Rectal smooth muscle tissue (tissue), 1 donor: ENCODE data around the gene ADAMTS12.
"Not testable (repeated sequence)": the region's sequence is repeated elsewhere in the genome, so short reads cannot be mapped to it uniquely, and the experiment has no call there.

Experiments
- H3K27ac ChIP-seq: one replicate; pipeline ENCODE4 v1.7.0; 2013; ENCODE audit warnings: low read depth, low read length, inconsistent platforms
- H3K27me3 ChIP-seq: one replicate; pipeline ENCODE4 v1.7.0; 2013; ENCODE audit warnings: low read length; ENCODE audit not compliant: control insufficient read depth, insufficient read depth
- H3K36me3 ChIP-seq: one replicate; pipeline ENCODE4 v1.7.0; 2013; ENCODE audit warnings: low read length; ENCODE audit not compliant: control insufficient read depth, insufficient read depth
- H3K4me1 ChIP-seq: one replicate; pipeline ENCODE4 v1.7.0; 2013; ENCODE audit warnings: low read length; ENCODE audit not compliant: control insufficient read depth, insufficient read depth
- H3K4me3 ChIP-seq: one replicate; pipeline ENCODE4 v1.7.0; 2013; ENCODE audit warnings: low read length
- H3K9ac ChIP-seq: one replicate; pipeline ENCODE4 v1.7.0; 2013; ENCODE audit warnings: low read length

The ADAMTS12 gene

DNA sequence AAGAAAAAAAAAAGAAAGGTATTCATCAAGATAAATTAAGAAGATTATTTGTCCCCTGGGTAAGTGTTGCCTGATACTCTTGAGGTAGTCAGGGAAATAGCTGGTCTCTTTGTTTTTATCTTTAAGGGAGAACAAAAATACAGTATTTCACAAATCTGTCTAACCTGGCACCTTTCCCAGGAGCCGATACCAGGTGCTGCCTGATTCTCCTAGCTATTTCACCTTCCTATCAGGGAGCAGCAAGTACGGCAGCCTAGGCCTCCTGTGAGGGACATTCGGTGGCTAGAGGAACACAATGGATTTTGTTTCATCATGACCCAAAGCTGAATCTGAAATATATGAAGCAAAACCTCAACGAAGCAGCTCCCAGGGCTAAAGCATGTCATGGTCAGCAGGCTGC, 365.0 kb downstream of the ADAMTS12 start:
- no peak overlapping the region for H3K27ac ChIP-seq
- no peak overlapping the region for H3K4me3 ChIP-seq
- no peak overlapping the region for H3K9ac ChIP-seq
- peaks cover 2% of the 10 kb centered on the region for H3K36me3 ChIP-seq
- no peaks in the 10 kb centered on the region for H3K27me3 ChIP-seq
- H3K4me1 ChIP-seq, result no peaks in the 10 kb centered on the region

DNA sequence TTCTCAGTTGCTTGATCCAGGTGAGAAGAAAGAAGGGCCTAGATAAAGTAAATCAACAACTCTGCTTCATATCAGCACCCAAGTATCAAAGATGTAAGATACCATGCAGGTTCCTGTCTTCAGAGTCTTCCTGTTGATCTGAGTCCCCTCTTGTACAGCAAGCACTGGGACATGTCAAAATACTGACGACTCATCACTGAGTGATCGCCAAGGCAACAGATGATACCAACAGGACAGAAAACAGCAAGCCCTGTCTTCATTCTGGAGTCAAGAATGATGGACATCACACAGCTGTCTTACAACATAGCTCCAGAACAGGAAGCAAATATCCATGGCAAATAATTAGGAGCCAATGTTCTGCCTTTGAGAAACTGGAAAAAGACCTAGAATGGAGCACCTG, 367.3 kb downstream of the ADAMTS12 start:
- Histone ChIP-seq H3K27ac (no peak overlapping the region), H3K4me3 (no peak overlapping the region), H3K36me3 (peaks cover 2% of the 10 kb centered on the region), H3K9ac (no peak overlapping the region), H3K27me3 (no peaks in the 10 kb centered on the region), H3K4me1 (no peaks in the 10 kb centered on the region)

DNA sequence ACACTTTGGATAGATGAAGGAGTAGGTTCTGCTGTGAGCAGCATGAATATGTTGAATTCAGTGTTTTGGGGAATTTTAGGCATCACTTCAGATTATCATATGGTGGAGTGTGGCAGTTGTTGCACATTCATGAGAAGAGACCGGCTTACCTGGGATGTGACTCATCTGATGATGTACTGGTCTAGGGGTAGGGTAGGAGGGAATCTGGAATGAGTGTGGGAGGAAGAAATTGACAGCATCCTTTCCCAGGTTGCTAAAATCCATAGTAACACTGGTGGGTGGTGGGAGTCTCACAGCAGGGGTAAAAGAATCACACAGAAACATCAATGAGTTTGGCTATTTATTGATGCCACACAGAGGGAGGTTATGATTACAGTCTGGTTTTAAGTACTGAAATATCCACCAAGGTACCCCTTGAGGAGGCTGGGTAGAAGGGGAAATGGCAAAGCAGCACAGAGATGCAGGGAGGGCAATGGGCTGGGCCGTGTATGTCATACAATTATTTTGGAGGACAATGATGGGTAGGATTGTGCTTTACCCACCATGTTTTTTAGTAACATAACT, 368.5 kb downstream of the ADAMTS12 start:
- H3K36me3 ChIP-seq, result no peaks in the 10 kb centered on the region
- H3K27me3 ChIP-seq, result no peaks in the 10 kb centered on the region
- H3K27ac ChIP-seq, result no peak overlapping the region
- no peak overlapping the region for H3K4me3 ChIP-seq
- no peak overlapping the region for H3K9ac ChIP-seq
- H3K4me1 ChIP-seq, result no peaks in the 10 kb centered on the region

DNA sequence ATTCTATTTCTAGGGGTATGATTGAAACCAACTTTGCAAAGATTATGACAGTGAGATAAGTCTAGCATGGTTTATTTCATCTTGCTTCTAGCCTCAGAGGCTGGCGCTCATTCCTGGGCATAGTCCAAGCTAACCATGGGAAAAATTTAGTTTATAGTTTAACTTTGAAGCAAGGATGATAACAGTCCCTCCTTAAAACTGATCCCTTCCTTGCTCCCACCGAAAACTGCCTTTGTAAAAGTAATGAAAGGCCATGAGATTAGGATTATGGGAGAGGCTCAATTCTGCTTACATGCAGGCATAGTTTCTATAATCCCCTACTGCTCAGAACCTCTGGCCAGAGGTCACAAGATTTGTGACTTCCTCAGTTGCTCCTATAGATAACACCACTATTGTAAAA, 375.4 kb downstream of the ADAMTS12 start:
- Histone ChIP-seq H3K27ac (no peak overlapping the region), H3K36me3 (no peaks in the 10 kb centered on the region)

DNA sequence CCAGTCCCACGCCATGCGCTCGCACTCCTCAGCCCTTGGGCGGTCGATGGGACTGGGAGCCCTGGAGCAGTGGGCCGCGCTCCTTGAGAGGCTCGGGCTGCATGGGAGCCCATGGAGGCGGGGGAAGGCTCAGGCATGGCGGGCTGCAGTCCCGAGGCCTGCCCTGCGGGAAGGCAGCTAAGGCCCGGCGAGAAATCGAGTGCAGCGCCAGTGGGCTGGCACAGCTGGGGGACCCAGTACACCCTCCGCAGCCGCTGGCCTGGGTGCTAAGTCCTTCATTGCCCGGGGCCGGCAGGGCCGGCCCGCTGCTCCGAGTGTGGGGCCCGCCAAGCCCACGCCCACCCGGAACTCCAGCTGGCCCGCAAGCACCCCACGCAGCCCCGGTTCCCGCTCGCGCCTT, 376.4 kb downstream of the ADAMTS12 start:
- H3K9ac ChIP-seq, H3K27ac ChIP-seq, H3K4me1 ChIP-seq, H3K27me3 ChIP-seq, H3K4me3 ChIP-seq, H3K36me3 ChIP-seq: not testable (repeated sequence)

More for the DNA sequence above, 375.4 kb downstream of the ADAMTS12 start:
- Histone ChIP-seq H3K27me3 (no peaks in the 10 kb centered on the region), H3K4me3 (no peak overlapping the region), H3K9ac (no peak overlapping the region), H3K4me1 (no peaks in the 10 kb centered on the region)

- Histone ChIP-seq H3K9ac (no peak overlapping the region), H3K36me3 (no peaks in the 10 kb centered on the region), H3K4me1 (no peaks in the 10 kb centered on the region), H3K27me3 (no peaks in the 10 kb centered on the region), H3K4me3 (no peak overlapping the region), H3K27ac (no peak overlapping the region)
Measured at GRCh38 chr5:33513462-33514185, 378.2 kb downstream of the ADAMTS12 start.

DNA sequence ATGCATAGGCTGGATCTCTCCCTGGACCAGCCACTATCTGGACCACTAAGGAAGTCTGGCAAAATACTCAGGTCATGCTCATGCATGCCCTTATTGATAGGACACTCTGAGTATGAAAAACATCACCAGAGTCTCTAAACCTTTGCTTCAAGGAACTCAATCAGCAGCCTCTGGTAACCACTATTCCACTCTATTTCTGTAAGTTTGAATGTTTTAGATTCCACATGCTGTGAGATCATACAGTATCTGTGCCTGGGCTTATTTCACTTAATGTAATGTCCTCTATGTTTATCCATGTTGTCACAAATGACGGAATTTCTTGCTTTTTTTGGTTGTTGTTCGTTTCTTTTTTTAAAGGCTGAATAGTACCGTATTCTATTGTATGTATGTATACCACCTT, 382.8 kb downstream of the ADAMTS12 start:
- Histone ChIP-seq H3K4me3 (no peak overlapping the region), H3K4me1 (no peaks in the 10 kb centered on the region), H3K27ac (no peak overlapping the region), H3K36me3 (no peaks in the 10 kb centered on the region), H3K27me3 (no peaks in the 10 kb centered on the region), H3K9ac (no peak overlapping the region)

GRCh38 chr5:33507426-33507825, 384.4 kb downstream of the ADAMTS12 start:
- Histone ChIP-seq H3K4me1 (no peaks in the 10 kb centered on the region), H3K27me3 (no peaks in the 10 kb centered on the region), H3K27ac (no peak overlapping the region), H3K9ac (no peak overlapping the region), H3K36me3 (no peaks in the 10 kb centered on the region), H3K4me3 (no peak overlapping the region)

DNA sequence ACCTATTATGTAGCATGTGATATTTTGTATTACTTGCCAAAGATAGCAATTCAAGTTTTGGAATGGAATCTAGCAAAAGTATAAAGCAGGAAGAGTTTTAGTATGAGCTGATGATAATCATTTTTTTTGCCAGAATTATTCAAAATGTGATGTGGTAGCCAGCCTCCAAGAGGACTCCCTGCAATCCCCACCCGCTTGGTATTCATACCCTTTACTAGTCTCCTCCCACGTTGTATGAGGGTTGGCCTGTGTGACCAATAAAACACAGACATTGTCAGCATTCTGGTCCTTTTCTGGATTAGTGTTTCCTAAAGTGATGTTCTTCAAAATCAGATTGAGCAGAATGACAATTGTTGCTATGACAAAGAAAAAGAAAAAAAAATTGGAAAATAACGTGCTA, 387.2 kb downstream of the ADAMTS12 start:
- H3K27ac ChIP-seq, result no peak overlapping the region
- no peaks in the 10 kb centered on the region for H3K36me3 ChIP-seq
- H3K4me3 ChIP-seq, result no peak overlapping the region

GRCh38 chr5:33501899-33502298, 389.9 kb downstream of the ADAMTS12 start:
- no peak overlapping the region for H3K4me3 ChIP-seq
- no peaks in the 10 kb centered on the region for H3K36me3 ChIP-seq
- no peak overlapping the region for H3K9ac ChIP-seq
- H3K27ac ChIP-seq, result no peak overlapping the region
- H3K27me3 ChIP-seq, result no peaks in the 10 kb centered on the region
- no peaks in the 10 kb centered on the region for H3K4me1 ChIP-seq

More for the DNA sequence above, 387.2 kb downstream of the ADAMTS12 start:
- Histone ChIP-seq H3K4me1 (no peaks in the 10 kb centered on the region), H3K9ac (no peak overlapping the region), H3K27me3 (no peaks in the 10 kb centered on the region)

DNA sequence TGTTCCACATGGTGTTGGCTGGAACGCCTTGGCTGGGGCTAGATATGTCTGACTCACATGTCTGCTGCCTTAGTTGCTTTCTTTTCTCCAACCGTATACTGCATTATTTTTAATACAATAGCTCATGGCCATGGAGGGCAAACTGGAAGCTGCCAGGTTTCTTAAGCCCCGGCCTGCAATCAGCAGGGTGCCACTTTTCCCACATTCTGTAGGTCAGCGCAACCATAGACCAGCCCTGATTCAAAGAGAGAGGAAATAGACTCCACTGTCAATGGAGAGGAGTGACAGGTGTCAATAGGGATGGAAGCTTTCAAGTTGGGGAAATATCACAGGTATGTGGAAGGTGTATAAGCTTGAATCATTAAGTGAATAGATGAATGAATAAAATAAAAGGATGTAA, 390.5 kb downstream of the ADAMTS12 start:
- Histone ChIP-seq H3K9ac (no peak overlapping the region), H3K27me3 (no peaks in the 10 kb centered on the region), H3K4me1 (no peaks in the 10 kb centered on the region), H3K36me3 (no peaks in the 10 kb centered on the region), H3K27ac (no peak overlapping the region), H3K4me3 (no peak overlapping the region)

DNA sequence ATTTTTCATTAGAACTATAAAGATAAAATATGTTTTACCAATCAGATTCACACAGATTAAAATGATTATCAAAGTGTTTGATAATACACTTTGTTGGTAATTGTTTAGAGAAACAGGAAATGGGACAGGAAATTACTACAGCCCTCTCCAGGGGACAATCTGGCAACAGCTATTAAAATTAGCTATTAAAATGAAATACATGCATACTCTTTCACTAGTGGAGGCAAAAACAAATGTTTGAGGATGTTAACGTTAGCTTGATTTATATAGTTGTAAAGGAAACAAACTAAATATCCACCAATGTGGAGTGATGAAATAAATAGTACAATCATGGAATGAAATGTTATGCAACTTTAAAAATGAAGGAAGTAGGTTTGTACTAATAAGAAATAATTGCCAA, 397.3 kb downstream of the ADAMTS12 start:
- H3K4me3 ChIP-seq, result no peak overlapping the region
- H3K27ac ChIP-seq, result no peak overlapping the region
- no peak overlapping the region for H3K9ac ChIP-seq
- H3K4me1 ChIP-seq, result no peaks in the 10 kb centered on the region
- H3K36me3 ChIP-seq, result no peaks in the 10 kb centered on the region
- no peaks in the 10 kb centered on the region for H3K27me3 ChIP-seq

GRCh38 chr5:33491941-33492340, 399.8 kb downstream of the ADAMTS12 start:
- no peak overlapping the region for H3K9ac ChIP-seq
- no peak overlapping the region for H3K27ac ChIP-seq
- no peaks in the 10 kb centered on the region for H3K4me1 ChIP-seq
- no peaks in the 10 kb centered on the region for H3K27me3 ChIP-seq
- H3K36me3 ChIP-seq, result no peaks in the 10 kb centered on the region
- no peak overlapping the region for H3K4me3 ChIP-seq
